Activated CD8-positive, alpha-beta memory T cell treated with anti-CD3 and anti-CD28 coated beads for 24 hours (primary cell): ENCODE data around the gene TRAPPC10.
A peak's percentile ranks its signal among the peaks of the same experiment; 100 is the strongest.

ENCODE experiments used
- DNase-seq: peaks from one replicate; pipeline ENCODE4 v3.0.0-alpha.2; 2020

TRAPPC10 gene

DNA sequence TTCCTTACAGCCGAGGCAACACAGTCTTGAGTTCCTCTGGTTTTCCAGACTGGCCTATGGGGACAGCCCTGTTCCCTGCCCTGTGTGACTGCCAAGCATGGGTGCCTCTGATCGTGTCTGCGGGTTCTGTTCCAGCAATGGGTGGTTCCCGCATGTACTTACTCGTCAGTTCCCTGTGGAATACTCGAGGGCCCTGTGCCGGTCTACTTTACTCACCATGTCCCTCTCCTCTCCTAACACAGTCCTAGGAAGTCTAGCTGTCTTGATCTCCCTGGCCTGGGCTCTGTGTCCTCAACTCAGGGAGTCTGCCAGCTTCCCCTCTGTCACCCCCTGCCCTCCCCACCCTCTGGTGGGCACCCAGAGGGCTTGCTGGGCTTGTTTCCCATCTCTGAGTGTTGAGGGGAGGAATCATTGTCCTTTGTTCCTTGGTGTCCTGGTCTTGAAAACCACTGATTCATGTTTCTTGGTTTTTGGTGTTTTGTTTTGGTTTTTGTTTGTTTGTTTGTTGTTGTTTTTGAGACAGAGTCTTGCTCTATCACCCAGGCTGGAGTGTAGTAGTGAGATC is 36.0 kb downstream of the TRAPPC10 start:
- no peak for DNase-seq

DNA sequence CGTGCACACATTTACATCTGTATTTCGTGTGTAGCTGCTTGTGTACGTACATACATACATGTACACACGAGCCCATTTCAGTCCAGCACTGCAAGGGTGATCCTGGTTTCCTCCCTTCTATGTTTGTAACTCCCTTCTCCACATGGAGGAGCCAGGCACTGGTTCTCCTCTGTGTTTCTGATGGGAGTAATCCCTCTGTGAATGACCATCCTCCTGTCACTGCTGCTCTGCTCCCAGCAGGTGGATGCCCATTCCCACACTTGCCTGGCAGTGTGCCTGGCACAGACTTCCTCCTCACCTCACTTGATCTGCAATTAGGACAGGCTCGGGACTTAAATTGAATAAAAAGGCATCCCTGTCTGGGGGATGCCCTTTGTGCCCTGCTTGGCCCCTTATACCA is 37.1 kb downstream of the TRAPPC10 start:
- DNase-seq, result no peak

DNA sequence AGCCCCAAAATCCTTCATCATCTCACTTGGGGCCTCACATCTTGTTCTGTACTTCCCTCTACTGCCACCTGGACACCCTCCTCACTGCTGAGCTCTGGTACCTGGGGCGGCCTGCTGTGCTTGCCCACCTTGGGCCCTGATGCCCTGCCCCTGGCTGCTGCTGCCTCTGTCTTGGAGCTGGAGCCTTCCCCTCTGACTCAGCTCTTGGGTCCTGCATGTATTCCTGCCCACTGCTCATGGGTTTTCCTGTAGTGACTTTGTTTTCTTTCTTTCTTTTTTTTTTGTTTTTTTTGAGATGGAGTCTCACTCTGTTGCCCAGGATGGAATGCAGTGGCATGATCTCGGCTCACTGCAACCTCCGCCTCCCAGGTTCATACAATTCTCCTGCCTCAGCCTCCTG is 37.5 kb downstream of the TRAPPC10 start:
- no peak for DNase-seq

DNA sequence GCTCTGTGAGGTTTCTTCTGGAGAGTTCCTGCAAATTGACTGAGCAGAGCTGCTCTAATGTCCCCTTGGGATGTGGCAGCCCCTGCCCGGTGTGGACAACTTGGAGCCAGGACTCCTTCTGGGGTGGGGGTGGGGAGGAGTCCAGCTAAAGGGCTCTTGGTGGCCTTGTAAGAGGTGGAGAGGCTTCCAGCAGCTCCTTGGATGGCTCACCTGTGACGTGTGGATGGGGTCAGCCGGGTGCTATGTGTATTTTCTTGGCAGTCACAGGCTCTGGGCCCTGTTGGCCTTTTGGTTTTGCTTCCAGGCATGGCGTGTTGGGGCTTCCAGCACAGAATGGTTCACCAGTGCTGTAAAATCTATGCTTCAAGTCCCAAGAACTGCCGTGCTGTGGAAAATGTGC is 38.2 kb downstream of the TRAPPC10 start:
- no peak for DNase-seq

GRCh38 chr21:44051462-44051941 is 39.4 kb downstream of the TRAPPC10 start:
- DNase-seq, result no peak

- no peak for DNase-seq
These were observed 40.1 kb downstream of the TRAPPC10 start for GRCh38 chr21:44052071-44052829.

- DNase-seq, result no peak
These were observed 40.7 kb downstream of the TRAPPC10 start for GRCh38 chr21:44052830-44053226.

DNA sequence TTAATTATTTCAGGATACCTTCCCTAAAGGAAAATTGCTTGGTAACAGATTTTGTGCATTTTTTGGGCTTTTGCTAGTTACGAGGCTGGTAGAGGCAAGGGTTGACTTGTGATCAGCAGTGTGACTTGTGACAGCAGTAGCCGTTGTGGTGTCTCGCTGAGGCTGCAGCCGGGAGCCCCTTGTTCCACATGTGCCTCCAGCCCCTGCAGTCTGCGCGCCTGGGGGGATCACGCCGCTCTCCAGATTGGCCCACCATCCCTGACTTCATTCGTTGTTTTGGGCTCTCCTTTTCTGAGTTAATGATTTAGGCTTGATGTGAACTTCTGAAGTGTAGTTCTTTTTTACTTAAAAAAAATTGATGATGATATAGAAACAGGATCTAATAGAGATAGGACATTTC is 41.5 kb downstream of the TRAPPC10 start:
- DNase-seq, result no peak

DNA sequence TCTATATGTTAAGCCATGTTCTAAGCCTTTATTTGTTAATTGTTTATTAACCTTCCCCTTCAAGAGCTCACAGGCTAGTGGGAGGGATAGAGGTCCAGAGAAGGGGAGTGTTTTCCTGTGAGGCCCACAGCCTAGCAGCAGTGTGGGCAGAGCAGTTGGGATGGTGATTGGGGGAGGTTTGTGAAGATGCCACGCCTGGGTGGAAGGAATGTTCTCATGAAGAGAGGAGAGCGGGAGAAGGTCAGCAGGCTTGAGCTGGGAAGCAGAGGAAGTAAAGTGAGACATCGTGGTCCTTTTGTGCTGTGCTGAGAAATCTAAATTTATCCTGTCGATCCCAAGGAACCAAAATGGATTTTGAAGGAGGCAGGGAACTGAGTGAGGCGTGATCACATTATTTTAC is 42.6 kb downstream of the TRAPPC10 start:
- DNase-seq, result no peak

- DNase-seq, result no peak
These were observed 44.9 kb downstream of the TRAPPC10 start for GRCh38 chr21:44057055-44057454.

- DNase-seq, result no peak
These were observed 46.0 kb downstream of the TRAPPC10 start for GRCh38 chr21:44057960-44058651.

DNA sequence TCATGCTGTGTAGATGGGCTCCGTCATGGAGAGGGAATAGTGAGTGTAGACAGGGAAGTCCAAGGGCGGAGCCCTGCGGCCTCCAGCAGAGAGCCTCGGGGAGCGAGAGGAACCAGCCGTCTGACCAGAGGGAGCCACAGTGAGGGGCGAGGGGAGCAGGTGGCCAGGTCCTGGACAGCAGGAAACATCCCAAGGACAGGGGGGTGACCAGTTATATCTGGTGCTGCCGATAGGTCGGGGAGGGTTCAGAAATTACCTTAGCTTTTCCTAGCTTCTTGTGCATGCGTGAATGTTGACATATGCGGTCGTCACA is 46.5 kb downstream of the TRAPPC10 start:
- no peak for DNase-seq

- no peak for DNase-seq
These were observed 46.9 kb downstream of the TRAPPC10 start for GRCh38 chr21:44058981-44059380.

DNA sequence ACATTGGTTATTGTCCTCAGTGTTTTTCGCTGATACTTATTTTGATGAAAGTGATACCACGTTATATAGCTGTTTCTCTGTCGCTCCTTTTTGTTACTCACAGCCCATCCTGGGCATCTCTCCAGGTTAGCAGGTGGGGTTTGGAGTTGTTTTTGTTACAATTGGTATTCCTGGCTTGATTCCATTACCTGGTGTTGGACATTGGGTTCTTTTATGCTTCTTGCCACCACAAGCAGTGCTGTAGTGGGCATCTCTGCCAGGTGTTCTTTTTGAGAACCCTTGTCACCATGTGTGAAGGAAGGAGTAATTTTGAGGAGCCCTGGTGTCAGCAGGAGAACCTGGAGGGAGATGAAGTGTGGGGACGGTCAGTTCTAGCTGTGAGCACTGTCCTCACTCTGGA is 47.6 kb downstream of the TRAPPC10 start:
- DNase-seq, result no peak

DNA sequence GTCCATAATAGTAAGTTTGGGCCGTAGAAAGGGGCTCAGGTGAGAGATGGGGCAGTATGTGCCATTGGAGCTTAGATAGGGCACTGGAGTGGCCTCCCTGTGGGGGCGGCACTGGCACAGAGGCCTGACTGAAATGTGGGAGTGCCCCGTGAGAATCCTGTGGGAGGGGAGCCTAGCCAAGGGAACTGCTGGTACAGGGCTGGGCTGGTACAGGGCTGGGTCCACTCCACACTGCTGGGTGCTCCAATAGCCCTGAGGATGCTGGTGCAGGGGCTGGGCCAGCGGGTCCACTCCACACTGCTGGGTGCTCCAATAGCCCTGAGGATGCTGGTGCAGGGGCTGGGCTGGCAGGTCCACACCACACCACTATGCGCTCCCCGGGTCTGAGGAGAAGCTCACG is 50.3 kb downstream of the TRAPPC10 start:
- no peak for DNase-seq

- DNase-seq, result no peak
These were observed 51.2 kb downstream of the TRAPPC10 start for GRCh38 chr21:44063151-44063912.

GRCh38 chr21:44064852-44065403 is 52.8 kb downstream of the TRAPPC10 start:
- no peak for DNase-seq

DNA sequence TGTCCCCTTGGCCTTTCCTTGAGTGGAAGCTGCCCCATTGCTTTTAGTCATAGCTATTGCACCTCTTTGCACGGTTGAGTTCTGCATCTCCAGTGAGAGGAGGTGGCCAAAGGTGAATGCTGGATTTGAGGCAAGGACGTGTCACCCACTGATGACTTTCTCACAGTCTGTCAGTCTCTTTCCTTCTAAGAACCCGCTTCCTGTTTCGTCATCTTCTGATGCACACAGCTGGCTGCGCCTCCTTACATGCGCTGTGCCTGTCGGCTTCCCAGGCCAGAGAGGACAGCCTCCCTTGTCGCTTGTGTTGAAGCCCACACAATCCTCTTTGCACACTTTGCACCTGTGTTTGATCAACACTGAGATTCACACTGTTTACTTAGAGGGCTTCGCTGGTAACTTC is 53.3 kb downstream of the TRAPPC10 start:
- DNase-seq, result peak; percentile 83

DNA sequence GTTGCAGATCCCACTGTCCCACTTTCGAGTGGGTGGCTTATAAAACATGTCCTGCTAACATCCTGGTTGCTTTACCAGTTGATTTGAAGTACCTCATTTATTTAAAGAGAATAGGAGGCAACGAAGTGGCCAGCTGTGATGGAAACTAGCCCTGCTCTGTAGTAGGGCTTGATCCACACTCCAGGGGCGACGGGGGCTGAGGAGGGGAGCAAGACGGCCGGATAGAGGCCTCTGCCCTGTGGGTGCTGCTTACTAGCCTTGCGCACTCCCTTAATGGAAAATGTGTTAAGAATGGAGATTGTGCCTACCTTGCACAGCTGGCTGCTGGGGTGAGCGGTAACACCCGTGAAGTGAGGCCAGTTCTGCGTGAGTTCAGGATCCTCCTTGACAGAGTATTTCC is 54.0 kb downstream of the TRAPPC10 start:
- no peak for DNase-seq

DNA sequence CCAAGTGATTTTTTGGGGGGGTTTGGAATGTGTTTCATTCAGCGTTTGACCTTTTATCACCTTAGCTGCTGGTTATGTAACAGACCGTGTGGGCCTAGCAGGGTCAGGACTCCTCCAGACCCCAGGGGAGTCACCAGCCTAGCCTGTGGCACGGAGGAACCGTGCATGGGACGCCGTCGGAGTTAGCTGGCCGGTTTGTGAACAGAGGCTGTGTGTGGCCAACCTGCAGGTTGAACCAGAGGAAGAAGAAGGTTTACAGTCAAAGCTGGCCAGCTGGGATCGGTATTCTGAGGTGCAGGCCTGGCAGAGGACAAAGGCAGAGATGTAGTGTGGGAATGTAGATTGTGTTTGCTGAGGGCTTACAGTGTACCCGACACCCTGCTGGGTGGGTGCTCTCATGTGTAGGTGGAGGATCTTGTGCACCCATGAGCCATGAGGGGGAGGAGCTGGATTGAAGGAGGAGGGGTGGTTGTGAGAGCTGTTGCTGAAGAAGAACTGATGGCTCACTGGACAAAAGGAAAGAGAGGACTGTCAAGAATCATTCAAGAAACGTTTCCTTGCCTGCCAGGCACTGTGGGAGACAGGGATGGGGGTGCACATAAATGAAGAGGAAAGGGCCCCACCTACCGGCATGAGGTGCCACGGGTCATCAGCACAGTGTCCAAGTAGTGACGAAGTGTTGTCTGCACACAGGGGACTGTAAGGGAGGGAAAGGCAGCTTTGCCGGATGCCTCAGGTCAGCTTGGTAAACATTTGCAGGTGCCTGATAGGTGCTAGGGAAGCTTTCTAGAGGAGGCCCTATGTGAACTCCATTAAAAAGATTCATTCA is 55.1 kb downstream of the TRAPPC10 start:
- DNase-seq, result no peak

- DNase-seq, result no peak
These were observed 58.3 kb downstream of the TRAPPC10 start for GRCh38 chr21:44070391-44070790.

DNA sequence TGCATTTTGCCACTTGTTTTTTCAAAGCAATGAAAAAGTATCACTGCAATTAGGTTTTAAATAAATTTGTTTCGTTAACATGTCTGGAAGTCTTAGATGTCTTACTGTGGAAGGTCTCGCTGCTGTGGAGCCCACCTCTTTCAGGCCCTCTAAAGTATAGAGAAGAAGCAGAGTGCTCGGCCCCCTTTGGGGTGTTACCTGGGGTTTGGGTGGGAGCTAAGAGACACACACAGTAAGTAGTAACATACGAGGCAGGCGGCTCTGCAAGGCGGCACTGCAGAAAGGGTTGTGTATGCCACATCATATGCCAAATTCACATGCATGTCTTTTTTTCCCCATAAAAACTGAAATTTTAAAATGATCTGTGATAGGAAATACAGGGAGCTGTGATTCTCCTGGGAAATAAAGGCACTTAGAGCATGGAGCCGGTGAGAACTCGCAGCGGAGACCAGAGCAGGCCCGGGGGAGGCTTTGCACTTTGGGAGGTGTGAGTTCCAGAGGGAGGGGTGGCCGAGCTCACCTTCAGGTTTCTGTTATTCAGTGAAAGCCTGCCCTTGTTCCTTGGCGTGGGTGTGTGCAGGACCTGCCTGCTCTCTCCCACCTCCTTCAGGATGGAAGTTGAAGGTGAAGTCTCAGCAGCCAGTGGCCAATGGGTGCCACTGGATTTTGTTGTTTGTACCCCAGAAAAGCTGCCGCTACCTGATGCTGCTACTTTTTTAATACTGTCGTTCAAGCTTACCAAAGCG is 59.4 kb downstream of the TRAPPC10 start:
- no peak for DNase-seq
